OCI-LY1 (cell line): ENCODE data around the gene WDFY4.

Experiments used
- H2AFZ ChIP-seq: fragments of 200-600 bp; sonication (generic), shearing (Covaris generic); 2 replicates; pipeline ENCODE4 v1.6.0; 2014; ENCODE audit warnings: antibody characterized with exemption, mild to moderate bottlenecking, low read length
- H3F3A ChIP-seq: fragments of 200-600 bp; sonication (generic), shearing (Covaris generic); 2 replicates; pipeline ENCODE4 v1.6.0; 2014; ENCODE audit warnings: mild to moderate bottlenecking, antibody characterized with exemption, low read length, moderate library complexity; ENCODE audit not compliant: insufficient read depth
- H3K27ac ChIP-seq: fragments of 200-600 bp; sonication (generic); 2 replicates; pipeline ENCODE4 v1.5.1; 2014; ENCODE audit warnings: low read length, mixed run types, mild to moderate bottlenecking, low read depth; ENCODE audit not compliant: poor library complexity, severe bottlenecking
- H3K27me3 ChIP-seq: fragments of 200-600 bp; sonication (generic); 2 replicates; pipeline ENCODE4 v1.6.0; 2014; ENCODE audit warnings: antibody characterized with exemption, mild to moderate bottlenecking, low read length, moderate library complexity; ENCODE audit not compliant: insufficient read depth
- H3K36me3 ChIP-seq: fragments of 200-600 bp; sonication (generic); 2 replicates; pipeline ENCODE4 v1.6.1; 2014; ENCODE audit warnings: mild to moderate bottlenecking, antibody characterized with exemption, low read length, moderate library complexity, mixed read lengths; ENCODE audit not compliant: insufficient read depth
- H3K4me1 ChIP-seq: fragments of 200-600 bp; sonication (generic); 2 replicates; pipeline ENCODE4 v1.5.1; 2014; ENCODE audit warnings: mild to moderate bottlenecking, low read length, moderate library complexity; ENCODE audit not compliant: insufficient read depth, severe bottlenecking
- H3K4me2 ChIP-seq: fragments of 200-600 bp; sonication (generic), shearing (Covaris generic); 2 replicates; pipeline ENCODE4 v1.6.1; 2014; ENCODE audit warnings: low read length
- H3K4me3 ChIP-seq: fragments of 200-600 bp; sonication (generic); 2 replicates; pipeline ENCODE4 v1.5.1; 2014; ENCODE audit warnings: low read length, low read depth, mild to moderate bottlenecking, mixed read lengths; ENCODE audit not compliant: poor library complexity, severe bottlenecking
- H3K79me2 ChIP-seq: fragments of 200-600 bp; shearing (Covaris generic); 2 replicates; pipeline ENCODE4 v1.6.1; 2016; ENCODE audit warnings: mixed run types, low read length, mixed read lengths; ENCODE audit not compliant: insufficient read depth
- H3K9ac ChIP-seq: fragments of 200-600 bp; sonication (generic), shearing (Covaris generic); 2 replicates; pipeline ENCODE4 v1.6.1; 2014; ENCODE audit warnings: mild to moderate bottlenecking, low read length, mixed read lengths
- H3K9me2 ChIP-seq: fragments of 200-600 bp; sonication (generic), shearing (Covaris generic); 2 replicates; pipeline ENCODE4 v1.6.1; 2014; ENCODE audit warnings: low read depth, mild to moderate bottlenecking, low read length, mixed read lengths
- H3K9me3 ChIP-seq: fragments of 200-600 bp; shearing (Covaris generic); 2 replicates; pipeline ENCODE4 v1.6.1; 2014; ENCODE audit warnings: low read length, mixed read lengths
- H4K20me1 ChIP-seq: fragments of 200-600 bp; sonication (generic), shearing (Covaris generic); 2 replicates; pipeline ENCODE4 v1.6.0; 2016; ENCODE audit warnings: mild to moderate bottlenecking, low read length; ENCODE audit not compliant: insufficient read depth
- EZH2 ChIP-seq: fragments of 200-600 bp; sonication (generic), shearing (Covaris generic); IDR thresholded peaks from 2 replicates; pipeline ENCODE4 v1.8.0; 2017; ENCODE audit warnings: borderline replicate concordance, mixed run types, mild to moderate bottlenecking, antibody characterized with exemption, low read length, moderate library complexity, mixed read lengths
- TF ChIP-seq, protein P1 (sequence below): fragments of 200-600 bp; sonication (generic), shearing (Covaris generic); IDR thresholded peaks from 2 replicates; pipeline ENCODE4 v1.5.1; 2017; ENCODE audit warnings: mild to moderate bottlenecking, antibody characterized with exemption, low read length, moderate library complexity, mixed read lengths

Gene WDFY4

GRCh38 chr10:48763403-48763965 is 78.8 kb downstream of the WDFY4 start:
- H3K4me1 ChIP-seq = no peaks in the 10 kb centered on the region

GRCh38 chr10:48764486-48764885 is 79.8 kb downstream of the WDFY4 start:
- Histone ChIP-seq H2AFZ (no peak overlapping the region), H3K9me2 (no peaks in the 10 kb centered on the region), H3K4me1 (no peaks in the 10 kb centered on the region), H3K27me3 (no peaks in the 10 kb centered on the region), H3F3A (no peaks in the 10 kb centered on the region), H3K4me3 (no peak overlapping the region), H3K79me2 (no peaks in the 10 kb centered on the region), H4K20me1 (no peaks in the 10 kb centered on the region), H3K4me2 (no peak overlapping the region), H3K36me3 (peaks cover 91% of the 10 kb centered on the region), H3K9ac (no peak overlapping the region), H3K9me3 (no peaks in the 10 kb centered on the region), H3K27ac (no peak overlapping the region)
- TF ChIP-seq, protein P1, sequence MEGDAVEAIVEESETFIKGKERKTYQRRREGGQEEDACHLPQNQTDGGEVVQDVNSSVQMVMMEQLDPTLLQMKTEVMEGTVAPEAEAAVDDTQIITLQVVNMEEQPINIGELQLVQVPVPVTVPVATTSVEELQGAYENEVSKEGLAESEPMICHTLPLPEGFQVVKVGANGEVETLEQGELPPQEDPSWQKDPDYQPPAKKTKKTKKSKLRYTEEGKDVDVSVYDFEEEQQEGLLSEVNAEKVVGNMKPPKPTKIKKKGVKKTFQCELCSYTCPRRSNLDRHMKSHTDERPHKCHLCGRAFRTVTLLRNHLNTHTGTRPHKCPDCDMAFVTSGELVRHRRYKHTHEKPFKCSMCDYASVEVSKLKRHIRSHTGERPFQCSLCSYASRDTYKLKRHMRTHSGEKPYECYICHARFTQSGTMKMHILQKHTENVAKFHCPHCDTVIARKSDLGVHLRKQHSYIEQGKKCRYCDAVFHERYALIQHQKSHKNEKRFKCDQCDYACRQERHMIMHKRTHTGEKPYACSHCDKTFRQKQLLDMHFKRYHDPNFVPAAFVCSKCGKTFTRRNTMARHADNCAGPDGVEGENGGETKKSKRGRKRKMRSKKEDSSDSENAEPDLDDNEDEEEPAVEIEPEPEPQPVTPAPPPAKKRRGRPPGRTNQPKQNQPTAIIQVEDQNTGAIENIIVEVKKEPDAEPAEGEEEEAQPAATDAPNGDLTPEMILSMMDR = no peak
- TF ChIP-seq EZH2 = no peak

More at GRCh38 chr10:48763403-48763965, 78.8 kb downstream of the WDFY4 start:
- no peaks in the 10 kb centered on the region for H3K9me3 ChIP-seq
- no peak overlapping the region for H3K27ac ChIP-seq
- no peak overlapping the region for H3K9ac ChIP-seq
- no peak overlapping the region for H3K4me3 ChIP-seq
- no peak overlapping the region for H2AFZ ChIP-seq
- H3K4me2 ChIP-seq = no peak overlapping the region
- H3F3A ChIP-seq = no peaks in the 10 kb centered on the region
- TF ChIP-seq, protein P1 = no peak
- no peak for TF ChIP-seq EZH2
- H4K20me1 ChIP-seq = no peaks in the 10 kb centered on the region
- no peaks in the 10 kb centered on the region for H3K9me2 ChIP-seq
- peaks cover 86% of the 10 kb centered on the region for H3K36me3 ChIP-seq
- no peaks in the 10 kb centered on the region for H3K79me2 ChIP-seq
- no peaks in the 10 kb centered on the region for H3K27me3 ChIP-seq

DNA sequence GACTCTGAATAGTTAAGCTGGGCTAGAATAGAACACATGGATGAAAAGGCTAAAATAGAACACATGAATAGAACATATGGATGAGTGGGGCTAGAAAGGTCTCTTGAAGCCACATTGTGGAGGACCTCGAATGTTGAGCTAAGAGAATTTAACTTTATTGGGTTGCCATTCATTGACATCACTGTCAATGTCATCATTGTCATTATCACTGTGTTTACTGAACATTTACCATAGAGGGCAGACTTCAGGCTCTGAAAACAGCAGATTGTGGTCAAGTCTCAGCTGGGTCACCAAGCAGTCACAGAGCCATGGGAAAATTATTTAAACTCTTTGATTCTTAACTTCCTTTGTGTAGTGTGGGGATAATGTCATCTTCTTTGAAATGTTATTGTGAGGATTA is 80.4 kb downstream of the WDFY4 start:
- Histone ChIP-seq H3K27ac (no peak overlapping the region), H3K36me3 (peaks cover 94% of the 10 kb centered on the region)

More for the DNA sequence above, 80.4 kb downstream of the WDFY4 start:
- Histone ChIP-seq H3K4me2 (no peak overlapping the region), H3K9ac (no peak overlapping the region), H3K79me2 (no peaks in the 10 kb centered on the region), H3K9me2 (no peaks in the 10 kb centered on the region), H4K20me1 (no peaks in the 10 kb centered on the region), H2AFZ (no peak overlapping the region), H3K4me1 (no peaks in the 10 kb centered on the region), H3K4me3 (no peak overlapping the region), H3K9me3 (no peaks in the 10 kb centered on the region), H3F3A (no peaks in the 10 kb centered on the region), H3K27me3 (no peaks in the 10 kb centered on the region)
- TF ChIP-seq EZH2 = no peak
- TF ChIP-seq, protein P1 = peak; percentile 11; the same call in 1 of the 2 replicates
